Neuronal stem cell (in vitro differentiated cells): Measurements from ENCODE around the gene OR8A1.

ENCODE experiments used
- DNase-seq: peaks from one replicate; pipeline ENCODE4 v3.0.0-alpha.2; 2013; ENCODE audit warnings: low spot score
- H2AFZ ChIP-seq: one replicate; pipeline ENCODE4 v1.6.1; 2013; ENCODE audit warnings: mild to moderate bottlenecking, low read length, inconsistent platforms
- H2AK5ac ChIP-seq: 2 replicates; pipeline ENCODE4 v1.6.1; 2013; ENCODE audit warnings: low read depth, mild to moderate bottlenecking, inconsistent platforms, low read length, moderate library complexity, mixed read lengths
- H2BK120ac ChIP-seq: 2 replicates; pipeline ENCODE4 v1.6.1; 2013; ENCODE audit warnings: low read depth, mild to moderate bottlenecking, inconsistent platforms, low read length, moderate library complexity, mixed read lengths
- H2BK12ac ChIP-seq: one replicate; pipeline ENCODE4 v1.6.1; 2013; ENCODE audit warnings: low read length, inconsistent platforms
- H2BK15ac ChIP-seq: 2 replicates; pipeline ENCODE4 v1.6.1; 2013; ENCODE audit warnings: mild to moderate bottlenecking, low read length, inconsistent platforms, mixed read lengths
- H2BK5ac ChIP-seq: one replicate; pipeline ENCODE4 v1.6.1; 2013; ENCODE audit warnings: inconsistent platforms, mild to moderate bottlenecking, low read length, moderate library complexity
- H3K14ac ChIP-seq: one replicate; pipeline ENCODE4 v1.6.1; 2013; ENCODE audit warnings: low read length, inconsistent platforms
- H3K18ac ChIP-seq: 2 replicates; pipeline ENCODE4 v1.6.1; 2013; ENCODE audit warnings: low read length, inconsistent platforms
- H3K23ac ChIP-seq: 2 replicates; pipeline ENCODE4 v1.6.1; 2013; ENCODE audit warnings: low read depth, mild to moderate bottlenecking, mixed read lengths, low read length, inconsistent platforms; ENCODE audit not compliant: poor library complexity
- H3K27ac ChIP-seq: replicated peaks from 3 replicates; pipeline ENCODE4 v1.5.1; 2013; ENCODE audit warnings: low read length, inconsistent platforms
- H3K27me3 ChIP-seq, 3 experiments: 2 replicates each; pipeline ENCODE4 v1.6.1; 2013; ENCODE audit warnings: low read length in 3 of 3, mild to moderate bottlenecking in 2 of 3, inconsistent platforms in 1 of 3, low read depth in 1 of 3, mixed read lengths in 1 of 3, moderate library complexity in 1 of 3; ENCODE audit not compliant: control insufficient read depth in 3 of 3, insufficient read depth in 3 of 3
- H3K36me3 ChIP-seq, 2 donors: replicated peaks in 1 of 2; 2 replicates each; pipeline ENCODE4 v1.6.1; 2013; ENCODE audit warnings: low read length in 2 of 2; ENCODE audit not compliant: control insufficient read depth in 2 of 2, insufficient read depth in 2 of 2
- H3K4ac ChIP-seq: 2 replicates; pipeline ENCODE4 v1.6.1; 2013; ENCODE audit warnings: inconsistent platforms, mild to moderate bottlenecking, low read length, moderate library complexity
- H3K4me1 ChIP-seq, 2 donors: 1 replicate in 1 of 2; 2 replicates in 1 of 2; pipeline ENCODE4 v1.6.1; 2013; ENCODE audit warnings: low read length in 2 of 2, low read depth in 1 of 2; ENCODE audit not compliant: control insufficient read depth in 2 of 2, insufficient read depth in 1 of 2
- H3K4me2 ChIP-seq: one replicate; pipeline ENCODE4 v1.6.1; 2013; ENCODE audit warnings: mild to moderate bottlenecking, low read length, inconsistent platforms; ENCODE audit not compliant: insufficient read depth, poor library complexity, severe bottlenecking
- H3K4me3 ChIP-seq, 2 donors: 2 replicates each; pipeline ENCODE4 v1.5.1; 2013; ENCODE audit warnings: low read length in 2 of 2, mild to moderate bottlenecking in 2 of 2, inconsistent platforms in 1 of 2, moderate library complexity in 1 of 2
- H3K79me1 ChIP-seq: one replicate; pipeline ENCODE4 v1.6.1; 2013; ENCODE audit warnings: low read depth, mild to moderate bottlenecking, inconsistent platforms, low read length, moderate library complexity
- H3K9ac ChIP-seq: one replicate; pipeline ENCODE4 v1.6.1; 2013; ENCODE audit warnings: mild to moderate bottlenecking, low read depth, low read length, inconsistent platforms; ENCODE audit not compliant: poor library complexity
- H3K9me3 ChIP-seq, 2 donors: replicated peaks in 1 of 2; 2 replicates each; pipeline versions ENCODE3 to v1.6.1; 2013; ENCODE audit warnings: low read length in 2 of 2, mild to moderate bottlenecking in 2 of 2, inconsistent platforms in 1 of 2, low read depth in 1 of 2, mixed read lengths in 1 of 2, moderate library complexity in 1 of 2; ENCODE audit not compliant: control insufficient read depth in 2 of 2, insufficient read depth in 1 of 2
- H4K8ac ChIP-seq: one replicate; pipeline ENCODE4 v1.6.1; 2013; ENCODE audit warnings: low read depth, mild to moderate bottlenecking, inconsistent platforms, low read length, moderate library complexity
- H4K91ac ChIP-seq: one replicate; pipeline ENCODE4 v1.6.1; 2013; ENCODE audit warnings: low read length, low read depth, mild to moderate bottlenecking, inconsistent platforms; ENCODE audit not compliant: poor library complexity
- WGBS, 2 donors: extraction: QIAGEN DNeasy Blood & Tissue Kit; methylation state at CpG; one replicate each; pipeline ENCODE4 v1.1.7; 2013; ENCODE audit warnings: missing lambda C conversion rate in 2 of 2, mixed read lengths in 1 of 2; ENCODE audit not compliant: insufficient read length in 2 of 2, insufficient replicate concordance in 1 of 2; ENCODE audit errors: extremely low coverage in 2 of 2; 5-methylcytosine and 5-hydroxymethylcytosine counted together

The OR8A1 gene

DNA sequence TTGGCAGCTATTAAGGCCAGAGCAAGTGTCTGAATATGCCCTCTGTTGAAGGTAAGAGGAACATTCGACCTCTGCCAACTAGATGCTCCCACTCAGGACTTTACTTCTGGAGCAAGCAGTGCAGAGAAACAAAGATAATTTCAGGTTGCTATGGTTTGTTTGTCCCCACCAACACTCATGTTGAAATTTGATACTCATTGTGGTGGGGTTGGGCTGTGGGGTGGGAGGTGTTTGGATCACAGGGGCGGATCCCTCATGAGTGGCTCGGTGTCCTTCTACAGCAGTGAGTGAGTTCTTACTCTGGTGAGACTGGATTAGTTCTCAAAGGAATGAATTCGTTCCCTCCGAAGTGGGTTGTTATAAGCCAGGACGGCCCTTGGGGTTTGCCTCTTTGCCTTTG lies 12.0 kb downstream of the OR8A1 start:
- H4K8ac ChIP-seq = no peak overlapping the region

DNA sequence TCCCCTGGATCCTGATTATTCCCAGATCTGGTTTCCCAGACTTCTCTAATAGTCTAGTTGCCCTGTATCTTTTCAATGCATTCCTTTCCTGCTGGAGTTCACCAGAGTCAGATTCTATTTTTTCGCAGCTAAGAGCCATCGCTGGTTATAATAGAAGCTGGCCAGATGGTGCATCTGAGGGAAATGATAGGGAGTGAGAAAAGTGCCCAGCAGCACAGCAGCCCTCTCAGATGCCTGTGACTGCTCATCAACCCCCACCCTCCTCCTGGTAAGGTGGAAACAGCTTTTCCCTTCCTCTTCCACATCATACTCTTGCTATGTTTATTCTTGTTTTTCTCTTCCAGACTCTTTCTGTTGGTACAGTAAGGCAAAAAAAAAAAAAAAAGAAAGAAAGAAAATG lies 12.8 kb downstream of the OR8A1 start:
- no peak overlapping the region for H4K91ac ChIP-seq
- H3K4me3 ChIP-seq = no peak overlapping the region
- no peak overlapping the region for H3K27ac ChIP-seq
- WGBS, 2 donors = no CpG with 5 or more reads among the region's 2 CpGs
- H3K4me2 ChIP-seq = no peak overlapping the region
- no peak overlapping the region for H3K9ac ChIP-seq
- no peak overlapping the region for H4K8ac ChIP-seq
- H3K4me1 ChIP-seq = no peaks in the 10 kb centered on the region
- no peak overlapping the region for H3K18ac ChIP-seq
- H2BK120ac ChIP-seq = no peak overlapping the region
- no peaks in the 10 kb centered on the region for H3K79me1 ChIP-seq
- no peaks in the 10 kb centered on the region for H3K36me3 ChIP-seq
- no peak overlapping the region for H2AK5ac ChIP-seq
- no peaks in the 10 kb centered on the region for H3K27me3 ChIP-seq
- H2BK15ac ChIP-seq = no peak overlapping the region
- no peak overlapping the region for H2BK5ac ChIP-seq
- H3K4ac ChIP-seq = no peak overlapping the region
- H2BK12ac ChIP-seq = no peak overlapping the region
- no peak overlapping the region for H2AFZ ChIP-seq
- H3K14ac ChIP-seq = no peak overlapping the region
- no peaks in the 10 kb centered on the region for H3K9me3 ChIP-seq
- H3K23ac ChIP-seq = no peak overlapping the region
- DNase-seq = no peak

More for the DNA sequence above, 12.0 kb downstream of the OR8A1 start:
- Histone ChIP-seq H3K4me1 (no peaks in the 10 kb centered on the region), H3K14ac (no peak overlapping the region), H2BK12ac (no peak overlapping the region), H2BK15ac (no peak overlapping the region), H3K27me3 (no peaks in the 10 kb centered on the region), H3K4ac (no peak overlapping the region), H3K9me3 (no peaks in the 10 kb centered on the region), H2BK5ac (no peak overlapping the region), H3K79me1 (no peaks in the 10 kb centered on the region), H4K91ac (no peak overlapping the region), H2AK5ac (no peak overlapping the region), H3K23ac (no peak overlapping the region), H3K4me2 (no peak overlapping the region), H2AFZ (no peak overlapping the region), H3K9ac (no peak overlapping the region), H2BK120ac (no peak overlapping the region), H3K4me3 (no peak overlapping the region), H3K36me3 (no peaks in the 10 kb centered on the region), H3K18ac (no peak overlapping the region), H3K27ac (no peak overlapping the region)
- no peak for DNase-seq
- no CpG with 5 or more reads among the region's 6 CpGs for WGBS, 2 donors

DNA sequence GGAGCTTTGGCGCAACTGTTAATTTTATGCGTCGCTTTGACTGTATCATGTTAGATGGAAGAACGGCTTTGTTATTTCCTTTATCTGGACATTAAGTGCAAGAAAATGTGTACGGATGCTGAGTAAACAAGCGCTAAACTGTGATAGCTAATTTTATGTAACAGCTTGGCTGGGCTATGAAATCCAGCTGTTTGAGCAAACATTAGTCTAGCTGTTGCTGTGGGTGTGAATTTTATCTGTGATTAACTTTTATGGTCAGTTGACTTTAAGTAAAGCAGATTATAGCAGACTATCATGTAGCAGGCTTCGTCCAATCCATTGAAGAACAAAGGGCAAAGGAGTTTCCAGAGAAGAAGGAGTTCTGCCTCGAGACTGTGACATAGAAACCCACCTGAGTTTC lies 14.0 kb downstream of the OR8A1 start:
- Histone ChIP-seq H3K27ac (no peak overlapping the region), H4K91ac (no peak overlapping the region), H4K8ac (no peak overlapping the region), H3K4me1 (no peaks in the 10 kb centered on the region), H3K14ac (no peak overlapping the region), H3K18ac (no peak overlapping the region), H3K4me3 (no peak overlapping the region), H2BK120ac (no peak overlapping the region), H2AK5ac (no peak overlapping the region), H2BK12ac (no peak overlapping the region), H3K36me3 (no peaks in the 10 kb centered on the region), H2AFZ (no peak overlapping the region), H3K9me3 (no peaks in the 10 kb centered on the region), H2BK15ac (no peak overlapping the region), H3K27me3 (no peaks in the 10 kb centered on the region), H3K9ac (no peak overlapping the region), H2BK5ac (no peak overlapping the region), H3K4me2 (no peak overlapping the region), H3K79me1 (no peaks in the 10 kb centered on the region), H3K4ac (no peak overlapping the region), H3K23ac (no peak overlapping the region)
- WGBS, 2 donors = no CpG with 5 or more reads among the region's 8 CpGs
- DNase-seq = no peak

DNA sequence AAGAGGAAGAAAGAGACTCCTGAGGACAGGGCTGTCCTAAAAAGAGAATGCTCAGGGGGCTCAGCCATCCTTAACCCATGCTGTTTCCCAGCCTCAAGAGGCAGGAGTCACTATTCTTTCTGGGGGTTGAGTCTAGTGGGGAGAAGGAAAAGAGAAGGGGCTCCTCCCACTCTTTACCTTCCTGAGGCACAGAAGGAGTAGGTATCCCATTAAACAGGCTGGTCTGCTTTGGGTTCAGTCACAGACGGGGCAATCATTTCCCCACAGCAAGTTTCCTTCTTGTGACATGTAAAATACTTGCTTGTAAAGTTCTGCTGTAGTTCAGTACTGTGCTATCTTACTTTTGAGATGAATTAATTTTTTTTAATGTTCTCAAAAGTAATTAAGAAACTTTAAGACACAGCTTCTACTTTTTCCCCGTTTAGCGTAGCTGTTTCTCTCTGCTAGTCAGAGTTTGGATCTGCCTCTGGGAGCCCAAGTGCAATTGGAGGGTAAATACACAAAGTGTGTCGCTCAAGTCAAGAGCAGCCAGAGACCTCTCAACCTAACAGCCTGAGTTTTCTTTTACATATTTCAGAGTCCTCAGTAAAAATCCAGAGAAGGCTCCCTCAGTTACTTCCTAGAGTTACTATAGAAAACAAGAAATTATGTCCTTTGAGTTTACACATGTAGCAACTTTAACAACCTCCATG lies 15.0 kb downstream of the OR8A1 start:
- Histone ChIP-seq H3K4ac (no peak overlapping the region), H3K79me1 (no peaks in the 10 kb centered on the region), H3K4me1 (no peaks in the 10 kb centered on the region), H2AFZ (no peak overlapping the region), H2AK5ac (no peak overlapping the region), H2BK15ac (no peak overlapping the region), H4K91ac (no peak overlapping the region), H3K9me3 (no peaks in the 10 kb centered on the region), H3K23ac (no peak overlapping the region), H3K36me3 (no peaks in the 10 kb centered on the region), H2BK5ac (no peak overlapping the region), H2BK120ac (no peak overlapping the region), H2BK12ac (no peak overlapping the region), H3K27ac (no peak overlapping the region), H3K4me3 (no peak overlapping the region), H3K14ac (no peak overlapping the region), H3K18ac (no peak overlapping the region), H4K8ac (no peak overlapping the region), H3K4me2 (no peak overlapping the region), H3K27me3 (no peaks in the 10 kb centered on the region), H3K9ac (no peak overlapping the region)
- no peak for DNase-seq
- WGBS, 2 donors = no CpG with 5 or more reads among the region's 4 CpGs
